ENCODE results near the gene LILRB4.
"Not testable (repeated sequence)": the region's sequence is repeated elsewhere in the genome, so short reads cannot be mapped to it uniquely, and the experiment has no call there.

LILRB4 gene

DNA sequence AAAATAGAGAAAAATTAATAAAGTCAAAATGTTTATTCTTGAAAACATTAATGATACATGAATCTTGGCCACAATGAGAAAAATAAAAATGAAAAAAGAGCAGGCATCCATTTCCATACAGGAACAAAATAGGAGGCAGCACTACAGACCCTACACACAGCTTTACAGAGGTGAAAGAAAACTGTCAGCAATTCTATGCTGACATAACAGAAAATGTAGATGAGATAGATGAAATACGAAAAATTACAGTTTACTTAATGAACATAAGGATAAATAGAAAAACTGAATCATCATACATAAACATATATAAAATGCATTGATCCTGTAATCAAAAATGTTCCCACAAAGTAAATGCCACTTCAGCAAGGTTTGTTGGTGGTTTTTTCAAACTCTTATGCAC lies 5.6 kb downstream of the LILRB4 start:
- TF ChIP-seq, protein P1, sequence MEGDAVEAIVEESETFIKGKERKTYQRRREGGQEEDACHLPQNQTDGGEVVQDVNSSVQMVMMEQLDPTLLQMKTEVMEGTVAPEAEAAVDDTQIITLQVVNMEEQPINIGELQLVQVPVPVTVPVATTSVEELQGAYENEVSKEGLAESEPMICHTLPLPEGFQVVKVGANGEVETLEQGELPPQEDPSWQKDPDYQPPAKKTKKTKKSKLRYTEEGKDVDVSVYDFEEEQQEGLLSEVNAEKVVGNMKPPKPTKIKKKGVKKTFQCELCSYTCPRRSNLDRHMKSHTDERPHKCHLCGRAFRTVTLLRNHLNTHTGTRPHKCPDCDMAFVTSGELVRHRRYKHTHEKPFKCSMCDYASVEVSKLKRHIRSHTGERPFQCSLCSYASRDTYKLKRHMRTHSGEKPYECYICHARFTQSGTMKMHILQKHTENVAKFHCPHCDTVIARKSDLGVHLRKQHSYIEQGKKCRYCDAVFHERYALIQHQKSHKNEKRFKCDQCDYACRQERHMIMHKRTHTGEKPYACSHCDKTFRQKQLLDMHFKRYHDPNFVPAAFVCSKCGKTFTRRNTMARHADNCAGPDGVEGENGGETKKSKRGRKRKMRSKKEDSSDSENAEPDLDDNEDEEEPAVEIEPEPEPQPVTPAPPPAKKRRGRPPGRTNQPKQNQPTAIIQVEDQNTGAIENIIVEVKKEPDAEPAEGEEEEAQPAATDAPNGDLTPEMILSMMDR (IDR thresholded peaks at IDR 0.05; ENCODE audit: insufficient read depth, low read length, poor library complexity, severe bottlenecking): no peak
- no peak for DNase-seq (ENCODE audit: extremely low read depth, insufficient read length)

DNA sequence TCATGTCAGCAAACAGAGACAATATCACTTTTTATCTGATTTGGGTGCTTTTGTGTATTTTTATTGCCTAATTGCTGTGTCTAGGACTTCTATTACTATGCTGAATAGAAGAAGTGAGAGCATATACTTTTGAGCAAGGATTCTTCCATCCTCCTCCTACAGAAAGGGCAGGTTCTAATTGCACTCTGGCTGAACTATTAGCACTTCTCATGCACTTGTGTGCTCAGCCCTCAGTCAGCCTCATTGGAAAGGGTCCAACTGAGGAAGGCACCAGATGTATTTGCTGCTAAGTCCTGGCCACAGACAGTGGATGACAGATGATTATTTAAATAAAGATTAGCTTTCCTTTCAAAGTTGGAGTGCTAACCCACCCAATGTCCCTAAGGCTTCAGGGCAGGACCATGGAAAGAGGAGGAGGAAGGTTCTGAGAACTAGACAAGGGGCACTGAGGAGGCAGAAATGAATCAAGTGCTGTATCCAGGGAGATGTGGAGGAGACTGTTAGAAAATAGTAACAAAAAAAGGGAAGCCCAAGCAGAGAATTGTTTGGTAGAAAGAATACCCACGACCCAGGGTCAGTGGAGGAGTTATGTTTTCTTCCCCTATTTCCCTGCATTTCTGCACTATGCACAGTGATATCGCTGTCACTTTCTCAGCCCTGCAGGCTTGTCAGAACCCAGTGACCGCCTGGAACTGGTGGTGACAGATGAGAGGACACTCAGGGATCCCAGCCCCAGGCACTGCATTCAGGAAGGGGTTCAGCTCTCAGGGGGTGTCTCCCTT lies 8.0 kb downstream of the LILRB4 start:
- no peak overlapping the region for H3K4me3 ChIP-seq (replicated peaks; ENCODE audit: low read depth, low read length)
- peaks cover 2% of the 10 kb centered on the region; the same call in 1 of the 2 replicates for H3K36me3 ChIP-seq (ENCODE audit: control insufficient read depth, insufficient read depth, low read length)
- TF ChIP-seq, protein P1 (IDR thresholded peaks at IDR 0.05; ENCODE audit: insufficient read depth, low read length, poor library complexity, severe bottlenecking): no peak
- DNase-seq (ENCODE audit: extremely low read depth, insufficient read length): no peak
- no peaks in the 10 kb centered on the region for H3K27me3 ChIP-seq (replicated peaks; ENCODE audit: control insufficient read depth, insufficient read depth, low read length)

More for the DNA sequence above, 5.6 kb downstream of the LILRB4 start:
- Histone ChIP-seq H3K27me3 (replicated peaks; ENCODE audit: control insufficient read depth, insufficient read depth, low read length) (no peaks in the 10 kb centered on the region), H3K36me3 (ENCODE audit: control insufficient read depth, insufficient read depth, low read length) (peaks cover 2% of the 10 kb centered on the region; the same call in 1 of the 2 replicates), H3K4me3 (replicated peaks; ENCODE audit: low read depth, low read length) (no peak overlapping the region)

GRCh38 chr19:54673222-54673621 lies 10.4 kb downstream of the LILRB4 start:
- Histone ChIP-seq H3K36me3 (ENCODE audit: control insufficient read depth, insufficient read depth, low read length) (no peaks in the 10 kb centered on the region), H3K27me3 (replicated peaks; ENCODE audit: control insufficient read depth, insufficient read depth, low read length) (no peaks in the 10 kb centered on the region), H3K4me3 (replicated peaks; ENCODE audit: low read depth, low read length) (no peak overlapping the region)
- no peak for DNase-seq (ENCODE audit: extremely low read depth, insufficient read length)
- TF ChIP-seq, protein P1 (IDR thresholded peaks at IDR 0.05; ENCODE audit: insufficient read depth, low read length, poor library complexity, severe bottlenecking): no peak

DNA sequence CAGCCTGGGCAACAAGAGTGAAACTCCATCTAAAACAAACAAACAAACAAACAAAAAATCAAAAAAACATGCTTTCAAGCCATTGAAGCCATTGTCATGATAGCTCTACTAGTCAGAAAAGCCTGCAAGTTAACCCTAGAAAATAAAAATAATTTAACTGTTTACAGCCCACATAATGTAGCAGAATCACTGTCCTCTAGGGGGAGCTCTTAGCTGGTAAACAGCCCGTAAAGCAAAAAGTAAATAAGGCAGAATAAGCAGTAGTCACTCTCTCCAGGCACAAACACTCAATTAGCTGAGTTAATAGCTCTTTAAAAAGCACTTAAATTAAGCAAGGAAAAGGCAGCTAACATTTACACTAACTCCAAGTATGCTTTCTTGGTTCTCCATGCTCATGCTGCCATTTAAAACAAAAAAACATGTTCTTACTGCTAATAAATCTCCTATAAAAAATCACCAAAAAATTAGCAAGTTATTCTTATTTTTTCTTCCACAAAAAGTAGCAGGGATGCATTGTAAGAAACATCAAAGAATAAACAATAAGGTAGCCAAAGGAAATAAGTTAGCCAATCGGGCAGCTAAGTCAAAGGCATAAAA lies 11.3 kb downstream of the LILRB4 start:
- Histone ChIP-seq H3K4me3 (replicated peaks; ENCODE audit: low read depth, low read length) (no peak overlapping the region), H3K27me3 (replicated peaks; ENCODE audit: control insufficient read depth, insufficient read depth, low read length) (no peaks in the 10 kb centered on the region), H3K36me3 (ENCODE audit: control insufficient read depth, insufficient read depth, low read length) (no peaks in the 10 kb centered on the region)
- TF ChIP-seq, protein P1 (IDR thresholded peaks at IDR 0.05; ENCODE audit: insufficient read depth, low read length, poor library complexity, severe bottlenecking): peak; percentile 84
- DNase-seq (ENCODE audit: extremely low read depth, insufficient read length): no peak

DNA sequence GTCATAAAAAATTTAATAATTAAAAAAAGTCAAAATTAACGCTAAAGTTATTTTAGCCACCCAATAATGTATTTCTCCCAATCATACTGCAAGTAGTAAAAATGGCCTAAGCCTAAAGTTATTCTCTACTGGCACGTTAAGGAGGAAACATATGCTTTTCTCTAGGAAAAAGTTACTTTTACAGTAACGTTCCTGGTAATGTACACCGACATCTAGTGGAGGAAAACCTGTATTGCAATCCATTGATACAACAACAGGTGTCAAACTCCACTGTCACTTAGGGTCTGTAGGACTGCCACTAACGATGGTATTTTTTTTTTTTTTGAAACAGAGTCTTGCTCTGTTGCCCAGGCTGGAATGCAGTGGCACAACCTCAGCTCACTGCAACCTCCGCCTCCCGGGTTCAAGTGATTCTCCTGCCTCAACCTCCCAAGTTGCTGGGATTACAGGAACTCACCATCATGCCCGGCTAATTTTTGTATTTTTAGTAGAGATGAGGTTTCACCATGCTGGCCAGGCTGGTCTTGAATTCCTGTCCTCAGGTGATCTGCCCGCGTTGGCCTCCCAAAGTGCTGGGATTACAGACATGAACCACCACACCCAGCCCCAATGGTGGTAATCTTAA lies 13.5 kb downstream of the LILRB4 start:
- not testable (repeated sequence) for DNase-seq (ENCODE audit: extremely low read depth, insufficient read length); H3K36me3 ChIP-seq (ENCODE audit: control insufficient read depth, insufficient read depth, low read length); H3K27me3 ChIP-seq (replicated peaks; ENCODE audit: control insufficient read depth, insufficient read depth, low read length); H3K4me3 ChIP-seq (replicated peaks; ENCODE audit: low read depth, low read length)
- TF ChIP-seq, protein P1 (IDR thresholded peaks at IDR 0.05; ENCODE audit: insufficient read depth, low read length, poor library complexity, severe bottlenecking): peak; percentile 78

Measured in GM06990 (cell line).